ENCODE measurements around the gene ZNF232. TPM values are rescaled to one million over a fixed set of nuclear protein-coding genes. Genes with fewer than 3 reads are reported as not detected.
"Not testable (repeated sequence)": the region's sequence is repeated elsewhere in the genome, so short reads cannot be mapped to it uniquely, and the experiment has no call there.

Gene ZNF232
- total RNA-seq, 2 experiments from 2014 or later = 2.1 to 3.6 TPM

DNA sequence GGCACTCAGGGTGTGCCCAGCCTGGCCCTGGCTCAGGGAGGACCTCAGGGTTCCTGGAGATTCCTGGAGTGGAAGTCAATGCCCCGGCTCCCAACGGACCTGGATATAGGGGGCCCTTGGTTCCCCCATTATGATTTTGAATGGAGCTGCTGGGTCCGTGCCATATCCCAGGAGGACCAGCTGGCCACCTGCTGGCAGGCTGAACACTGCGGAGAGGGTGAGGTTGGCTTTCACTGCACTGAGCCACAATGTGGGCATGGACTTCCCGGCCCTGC lies 27.7 kb upstream of the ZNF232 start:
- intact Hi-C loops (cut with DNase I, micrococcal nuclease) = no loop called here
- H3K36me3 Mint-ChIP-seq (ENCODE audit: low read depth) = no peaks in the 10 kb centered on the region
- no peaks in the 10 kb centered on the region for H3K4me1 Mint-ChIP-seq (ENCODE audit: low read depth)
- ATAC-seq (ENCODE audit: poor library complexity) (no peak), DNase-seq (no peak)
- ChIA-PET CTCF (no interaction called here), POLR2A (no interaction called here)
- H3K4me3 Mint-ChIP-seq = no peak overlapping the region
- TF ChIP-seq, protein P1, sequence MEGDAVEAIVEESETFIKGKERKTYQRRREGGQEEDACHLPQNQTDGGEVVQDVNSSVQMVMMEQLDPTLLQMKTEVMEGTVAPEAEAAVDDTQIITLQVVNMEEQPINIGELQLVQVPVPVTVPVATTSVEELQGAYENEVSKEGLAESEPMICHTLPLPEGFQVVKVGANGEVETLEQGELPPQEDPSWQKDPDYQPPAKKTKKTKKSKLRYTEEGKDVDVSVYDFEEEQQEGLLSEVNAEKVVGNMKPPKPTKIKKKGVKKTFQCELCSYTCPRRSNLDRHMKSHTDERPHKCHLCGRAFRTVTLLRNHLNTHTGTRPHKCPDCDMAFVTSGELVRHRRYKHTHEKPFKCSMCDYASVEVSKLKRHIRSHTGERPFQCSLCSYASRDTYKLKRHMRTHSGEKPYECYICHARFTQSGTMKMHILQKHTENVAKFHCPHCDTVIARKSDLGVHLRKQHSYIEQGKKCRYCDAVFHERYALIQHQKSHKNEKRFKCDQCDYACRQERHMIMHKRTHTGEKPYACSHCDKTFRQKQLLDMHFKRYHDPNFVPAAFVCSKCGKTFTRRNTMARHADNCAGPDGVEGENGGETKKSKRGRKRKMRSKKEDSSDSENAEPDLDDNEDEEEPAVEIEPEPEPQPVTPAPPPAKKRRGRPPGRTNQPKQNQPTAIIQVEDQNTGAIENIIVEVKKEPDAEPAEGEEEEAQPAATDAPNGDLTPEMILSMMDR (IDR thresholded peaks at IDR 0.05) = no peak
- no peaks in the 10 kb centered on the region for H3K36me3 ChIP-seq (ENCODE audit: insufficient read depth, low read length)
- no peak overlapping the region for H3K27ac Mint-ChIP-seq
- no peaks in the 10 kb centered on the region for H3K4me1 ChIP-seq (ENCODE audit: insufficient read depth, low read length)
- H3K27me3 ChIP-seq (ENCODE audit: control insufficient read depth in 1 of 2, insufficient read depth in 2 of 2, low read length in 2 of 2) = no peaks in the 10 kb centered on the region
- H3K9me3 Mint-ChIP-seq = no peaks in the 10 kb centered on the region
- H3K9me3 ChIP-seq (ENCODE audit: control insufficient read depth in 1 of 2, insufficient read depth in 1 of 2, low read length in 2 of 2) = no peaks in the 10 kb centered on the region
- H3K27me3 Mint-ChIP-seq = peaks cover 1% of the 10 kb centered on the region
- H3K27ac ChIP-seq (ENCODE audit: low read depth in 1 of 2, low read length in 2 of 2) = no peak overlapping the region
- no peak overlapping the region for H3K4me3 ChIP-seq (ENCODE audit: low read length)

DNA sequence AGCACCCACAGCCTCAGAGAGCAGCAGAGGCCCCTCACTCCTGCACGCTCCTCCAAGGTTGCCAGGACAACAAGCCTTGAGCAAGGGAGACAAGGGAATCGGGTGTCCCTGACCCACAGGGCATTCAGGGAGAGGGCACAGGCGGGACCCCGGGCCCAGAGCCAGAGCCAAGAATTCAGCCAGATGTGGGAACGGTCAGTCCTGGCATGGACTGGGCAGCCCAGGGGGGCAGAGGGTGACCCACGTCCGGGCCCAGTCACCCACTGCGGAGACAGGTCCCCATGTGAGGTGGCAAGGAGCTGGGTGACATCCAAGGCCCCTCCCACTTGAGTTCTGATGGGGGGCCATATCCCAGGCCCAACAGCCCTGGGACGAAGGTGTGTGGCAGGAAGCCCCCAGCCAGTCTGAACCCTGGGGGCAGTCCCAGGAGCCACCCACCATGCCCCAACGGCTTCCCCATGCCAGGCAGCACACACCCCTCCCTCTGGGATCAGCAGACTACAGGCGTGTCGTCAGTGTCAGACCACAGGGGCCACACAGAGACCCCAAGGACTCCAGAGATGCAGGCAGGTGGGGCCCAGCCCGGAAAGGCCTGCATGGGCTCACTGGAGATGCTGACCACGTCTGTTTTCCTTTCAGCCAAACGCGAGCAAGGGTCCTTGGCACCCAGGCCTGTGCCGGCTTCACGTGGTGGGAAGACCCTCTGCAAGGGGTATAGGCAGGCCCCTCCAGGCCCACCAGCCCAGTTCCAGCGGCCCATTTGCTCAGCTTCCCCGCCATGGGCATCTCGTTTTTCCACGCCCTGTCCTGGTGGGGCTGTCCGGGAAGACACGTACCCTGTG lies 27.2 kb upstream of the ZNF232 start:
- no peaks in the 10 kb centered on the region for H3K9me3 Mint-ChIP-seq
- ChIA-PET CTCF (no interaction called here), POLR2A (no interaction called here)
- TF ChIP-seq, protein P1 (IDR thresholded peaks at IDR 0.05) = no peak
- H3K4me1 Mint-ChIP-seq (ENCODE audit: low read depth) = no peaks in the 10 kb centered on the region
- Histone ChIP-seq H3K4me1 (ENCODE audit: insufficient read depth, low read length) (no peaks in the 10 kb centered on the region), H3K27me3 (ENCODE audit: control insufficient read depth in 1 of 2, insufficient read depth in 2 of 2, low read length in 2 of 2) (no peaks in the 10 kb centered on the region), H3K9me3 (ENCODE audit: control insufficient read depth in 1 of 2, insufficient read depth in 1 of 2, low read length in 2 of 2) (no peaks in the 10 kb centered on the region), H3K27ac (ENCODE audit: low read depth in 1 of 2, low read length in 2 of 2) (no peak overlapping the region), H3K4me3 (ENCODE audit: low read length) (no peak overlapping the region), H3K36me3 (ENCODE audit: insufficient read depth, low read length) (no peaks in the 10 kb centered on the region)
- H3K4me3 Mint-ChIP-seq = no peak overlapping the region
- ATAC-seq (ENCODE audit: poor library complexity) (no peak), DNase-seq (no peak)
- intact Hi-C loops (cut with DNase I, micrococcal nuclease) = no loop called here
- H3K36me3 Mint-ChIP-seq (ENCODE audit: low read depth) = no peaks in the 10 kb centered on the region
- H3K27ac Mint-ChIP-seq = no peak overlapping the region
- H3K27me3 Mint-ChIP-seq = no peaks in the 10 kb centered on the region

GRCh38 chr17:5138198-5138544 lies 26.5 kb upstream of the ZNF232 start:
- H3K27ac Mint-ChIP-seq; H3K9me3 Mint-ChIP-seq; H3K36me3 Mint-ChIP-seq (ENCODE audit: low read depth); H3K27me3 Mint-ChIP-seq; CTCF ChIA-PET; ATAC-seq (ENCODE audit: poor library complexity); H3K4me1 ChIP-seq (ENCODE audit: insufficient read depth, low read length); H3K27ac ChIP-seq (ENCODE audit: low read depth in 1 of 2, low read length in 2 of 2); H3K36me3 ChIP-seq (ENCODE audit: insufficient read depth, low read length); intact Hi-C loops (cut with DNase I, micrococcal nuclease); DNase-seq; H3K4me3 Mint-ChIP-seq; POLR2A ChIA-PET; H3K4me3 ChIP-seq (ENCODE audit: low read length); H3K9me3 ChIP-seq (ENCODE audit: control insufficient read depth in 1 of 2, insufficient read depth in 1 of 2, low read length in 2 of 2); H3K4me1 Mint-ChIP-seq (ENCODE audit: low read depth); H3K27me3 ChIP-seq (ENCODE audit: control insufficient read depth in 1 of 2, insufficient read depth in 2 of 2, low read length in 2 of 2): not testable (repeated sequence)

DNA sequence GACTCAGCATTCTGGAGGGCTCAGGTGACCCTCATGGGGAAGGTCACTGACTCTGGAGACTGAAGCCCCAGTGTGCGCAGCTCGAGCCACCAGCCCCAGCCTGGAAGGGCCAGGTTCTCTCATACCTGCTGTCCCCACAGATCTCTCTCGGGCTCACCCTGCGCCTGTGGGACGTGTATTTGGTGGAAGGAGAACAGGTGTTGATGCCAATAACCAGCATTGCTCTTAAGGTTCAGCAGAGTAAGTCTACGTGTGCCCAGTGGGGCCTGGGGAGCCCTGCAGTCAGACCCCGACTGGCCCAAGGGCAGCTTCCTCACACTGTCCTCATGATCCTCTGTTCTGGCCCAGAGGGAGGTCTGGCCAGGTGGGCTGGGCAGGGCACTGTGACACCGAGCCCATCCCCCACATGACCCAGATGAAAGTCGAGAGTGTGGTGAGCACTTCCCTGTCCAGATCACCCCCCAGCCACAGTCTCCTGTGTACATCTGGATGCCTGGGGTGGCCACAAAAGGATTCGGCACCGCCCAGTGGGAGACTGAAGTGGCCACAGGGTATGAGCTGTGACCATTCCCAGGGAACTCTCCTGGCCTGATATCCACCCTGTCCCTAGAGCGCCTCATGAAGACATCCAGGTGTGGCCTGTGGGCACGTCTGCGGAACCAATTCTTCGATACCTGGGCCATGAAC lies 26.0 kb upstream of the ZNF232 start:
- H3K9me3 Mint-ChIP-seq; H3K27me3 Mint-ChIP-seq; H3K9me3 ChIP-seq (ENCODE audit: control insufficient read depth in 1 of 2, insufficient read depth in 1 of 2, low read length in 2 of 2); H3K27ac ChIP-seq (ENCODE audit: low read depth in 1 of 2, low read length in 2 of 2); H3K36me3 ChIP-seq (ENCODE audit: insufficient read depth, low read length); POLR2A ChIA-PET; H3K36me3 Mint-ChIP-seq (ENCODE audit: low read depth); CTCF ChIA-PET; DNase-seq; H3K4me1 Mint-ChIP-seq (ENCODE audit: low read depth); H3K4me3 ChIP-seq (ENCODE audit: low read length); H3K4me1 ChIP-seq (ENCODE audit: insufficient read depth, low read length); intact Hi-C loops (cut with DNase I, micrococcal nuclease); H3K27ac Mint-ChIP-seq; ATAC-seq (ENCODE audit: poor library complexity); H3K27me3 ChIP-seq (ENCODE audit: control insufficient read depth in 1 of 2, insufficient read depth in 2 of 2, low read length in 2 of 2); H3K4me3 Mint-ChIP-seq: not testable (repeated sequence)

- H3K27ac ChIP-seq (ENCODE audit: low read depth in 1 of 2, low read length in 2 of 2); intact Hi-C loops (cut with DNase I, micrococcal nuclease); H3K4me3 Mint-ChIP-seq; CTCF ChIA-PET; H3K4me1 ChIP-seq (ENCODE audit: insufficient read depth, low read length); H3K27ac Mint-ChIP-seq; DNase-seq; H3K4me3 ChIP-seq (ENCODE audit: low read length); H3K4me1 Mint-ChIP-seq (ENCODE audit: low read depth); ATAC-seq (ENCODE audit: poor library complexity); H3K9me3 ChIP-seq (ENCODE audit: control insufficient read depth in 1 of 2, insufficient read depth in 1 of 2, low read length in 2 of 2); H3K27me3 Mint-ChIP-seq; H3K36me3 ChIP-seq (ENCODE audit: insufficient read depth, low read length); H3K9me3 Mint-ChIP-seq; POLR2A ChIA-PET; H3K27me3 ChIP-seq (ENCODE audit: control insufficient read depth in 1 of 2, insufficient read depth in 2 of 2, low read length in 2 of 2); H3K36me3 Mint-ChIP-seq (ENCODE audit: low read depth): not testable (repeated sequence)
Measured at GRCh38 chr17:5136580-5137412, 25.1 kb upstream of the ZNF232 start.
